ENCODE results near the gene S100A11. TPM values are rescaled to one million over a fixed set of nuclear protein-coding genes. Genes with fewer than 3 reads are reported as not detected.
"Not testable (repeated sequence)": the region's sequence is repeated elsewhere in the genome, so short reads cannot be mapped to it uniquely, and the experiment has no call there.

The S100A11 gene
- 100 to 1,000 TPM; 300 to 330 TPM for total RNA-seq

DNA sequence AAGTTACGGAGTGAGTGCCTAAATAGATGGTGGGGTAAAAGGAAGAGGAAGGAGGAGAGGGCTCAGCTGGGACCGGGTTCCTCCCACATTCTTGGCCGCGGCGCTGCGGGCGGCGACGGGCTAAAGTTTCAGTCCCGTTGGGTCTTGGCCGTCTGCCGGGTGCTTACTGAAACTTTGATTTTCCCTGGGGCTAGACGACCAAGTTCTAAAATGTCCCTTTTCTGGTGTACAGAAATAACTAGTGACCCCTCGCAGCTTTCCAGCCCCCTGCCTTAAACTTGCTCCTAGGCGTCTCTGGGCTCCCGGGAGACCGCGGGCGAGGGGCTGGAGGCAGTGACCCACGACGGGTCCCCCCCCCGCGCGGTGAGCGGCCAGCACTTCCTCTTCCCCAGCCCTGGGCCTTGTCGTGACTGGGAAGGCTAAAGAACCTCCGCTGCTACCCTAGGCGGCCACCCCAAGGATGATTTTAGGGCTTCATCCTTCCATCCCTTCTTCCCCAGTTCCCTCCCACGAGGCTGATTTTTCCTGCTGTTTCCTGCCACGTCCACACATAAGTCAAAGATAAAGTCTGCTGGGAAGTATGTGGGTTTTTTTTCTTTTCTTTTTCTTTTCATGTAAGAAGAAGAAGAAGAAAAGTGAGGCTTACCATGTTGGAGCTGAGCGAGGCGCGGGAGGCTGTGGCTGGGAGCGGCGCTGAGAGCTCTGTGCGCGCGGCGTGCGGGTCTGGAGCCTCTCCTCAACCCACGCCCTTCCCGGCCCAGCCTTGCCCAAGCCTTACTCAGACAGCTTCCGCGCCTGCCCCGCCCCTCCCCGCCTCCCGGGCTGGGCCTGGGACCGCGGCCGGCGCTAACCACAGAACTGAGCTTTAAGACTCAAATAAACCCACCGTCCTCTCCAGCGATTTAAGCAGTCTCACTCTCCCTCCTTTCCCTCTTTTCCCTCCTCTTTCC, at the start of gene S100A11:
S100A11 (minus strand) TSS at position 738 of the 950 bp plus-strand sequence; CDS start at position 649, 89 bp downstream.
- no peaks in the 10 kb centered on the region for H3K27me3 Mint-ChIP-seq
- peaks cover 42% of the 10 kb centered on the region for H3K36me3 Mint-ChIP-seq
- CTCF ChIA-PET = interaction anchor here (0.8 to 4.5 kb wide), 10 partner anchors 11 to 422 kb away, joined by 3 to 72 read pairs (median 14); no protein-coding TSS in a partner anchor
- H3K27ac Mint-ChIP-seq = peak within 1 kb of the TSS; percentile 94
- DNase-seq (peak; percentile 82), ATAC-seq (peak; percentile 73)
- no peaks in the 10 kb centered on the region for H3K9me3 Mint-ChIP-seq (ENCODE audit: low read depth)
- peak within 1 kb of the TSS; percentile 96 for H3K4me3 Mint-ChIP-seq
- peaks cover 34% of the 10 kb centered on the region for H3K4me1 Mint-ChIP-seq

DNA sequence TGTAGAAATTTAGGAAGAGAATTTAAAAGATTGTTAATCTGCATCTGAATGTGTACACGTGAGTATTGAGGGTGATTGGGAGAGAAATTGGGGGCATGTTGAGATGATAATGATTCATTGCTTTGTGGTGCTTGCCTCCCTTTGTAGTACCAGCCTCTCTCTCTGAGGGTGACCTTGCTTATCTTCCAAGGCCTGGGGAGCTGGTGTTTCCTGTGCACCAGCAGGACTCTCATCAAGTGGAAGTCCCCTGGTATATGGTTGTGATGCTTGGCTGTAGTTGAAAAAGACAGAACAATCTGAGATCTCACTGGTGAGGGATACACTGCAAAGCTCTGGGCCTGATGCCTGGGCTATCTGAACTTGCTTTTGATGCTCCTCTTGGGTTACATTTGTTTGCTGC, 48.0 kb upstream of the S100A11 start:
- Mint-ChIP-seq H3K4me3 (no peak overlapping the region), H3K27ac (no peak overlapping the region), H3K9me3 (ENCODE audit: low read depth) (no peaks in the 10 kb centered on the region), H3K27me3 (peaks cover 13% of the 10 kb centered on the region), H3K36me3 (no peaks in the 10 kb centered on the region), H3K4me1 (no peaks in the 10 kb centered on the region)
- CTCF ChIA-PET = interaction anchor here (1.8 kb wide), 1 partner anchor 24 kb away, joined by 4 read pairs; no protein-coding TSS in a partner anchor
- DNase-seq (no peak), ATAC-seq (no peak)

GRCh38 chr1:152081026-152081425, 44.2 kb upstream of the S100A11 start:
- H3K9me3 Mint-ChIP-seq (ENCODE audit: low read depth); DNase-seq; CTCF ChIA-PET; H3K4me3 Mint-ChIP-seq; H3K27ac Mint-ChIP-seq; H3K36me3 Mint-ChIP-seq; ATAC-seq; H3K4me1 Mint-ChIP-seq: not testable (repeated sequence)
- peaks cover 20% of the 10 kb centered on the region for H3K27me3 Mint-ChIP-seq

DNA sequence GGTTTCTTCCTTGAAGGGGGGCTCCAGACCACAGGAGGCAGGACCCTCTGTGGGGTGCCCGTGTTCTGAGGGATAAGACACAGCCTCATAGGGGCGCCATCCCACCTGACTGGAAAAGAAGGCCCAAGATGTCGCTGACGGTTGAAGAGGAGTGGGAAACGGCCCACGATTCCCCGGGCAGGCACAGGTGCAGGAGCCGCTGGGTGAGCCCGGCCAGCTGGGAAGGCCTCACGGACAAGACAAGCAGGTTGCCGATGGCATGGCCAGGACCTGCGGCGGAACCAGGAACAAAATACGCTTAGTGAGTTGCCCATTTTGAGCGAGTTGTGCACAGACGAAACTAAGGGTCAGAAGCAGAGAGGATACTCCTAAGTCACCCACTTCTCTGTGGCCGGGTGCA, 43.7 kb upstream of the S100A11 start:
- CTCF ChIA-PET; H3K27ac Mint-ChIP-seq; H3K9me3 Mint-ChIP-seq (ENCODE audit: low read depth); DNase-seq; ATAC-seq; H3K4me3 Mint-ChIP-seq; H3K36me3 Mint-ChIP-seq; H3K4me1 Mint-ChIP-seq: not testable (repeated sequence)
- H3K27me3 Mint-ChIP-seq = peaks cover 24% of the 10 kb centered on the region

DNA sequence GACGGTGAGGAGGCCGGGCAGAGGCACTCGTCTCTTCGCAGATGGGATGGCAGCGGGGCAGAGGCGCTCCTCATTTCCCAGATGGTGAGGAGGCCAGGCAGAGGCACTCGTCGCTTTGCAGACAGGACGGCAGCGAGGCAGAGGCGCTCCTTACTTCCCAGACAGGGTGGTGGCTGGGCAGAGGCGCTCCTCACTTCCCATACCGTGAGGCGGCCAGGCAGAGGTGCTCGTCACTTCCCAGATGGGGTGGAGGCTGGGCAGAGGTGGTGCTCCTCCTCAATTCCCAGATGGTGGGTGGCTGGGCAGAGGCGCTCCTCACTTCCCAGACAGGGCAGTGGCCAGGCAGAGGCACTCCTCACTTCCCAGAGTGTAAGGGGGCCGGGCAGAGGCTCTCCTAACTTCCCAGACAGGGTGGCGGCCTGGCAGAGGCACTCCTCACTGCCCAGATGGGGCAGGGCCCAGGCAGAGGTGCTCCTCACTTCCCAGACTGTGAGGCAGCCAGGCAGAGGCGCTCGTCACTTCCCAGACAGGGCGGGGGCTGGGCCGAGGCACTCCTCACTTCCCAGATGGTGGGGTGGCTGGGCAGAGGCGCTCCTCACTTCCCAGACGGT, 42.1 kb upstream of the S100A11 start:
- no peak for ATAC-seq
- peaks cover 34% of the 10 kb centered on the region for H3K27me3 Mint-ChIP-seq
- no peaks in the 10 kb centered on the region for H3K9me3 Mint-ChIP-seq (ENCODE audit: low read depth)
- no peak for DNase-seq
- H3K4me3 Mint-ChIP-seq = no peak overlapping the region
- H3K4me1 Mint-ChIP-seq = no peaks in the 10 kb centered on the region
- H3K36me3 Mint-ChIP-seq = no peaks in the 10 kb centered on the region
- H3K27ac Mint-ChIP-seq = no peak overlapping the region
- CTCF ChIA-PET = no interaction called here

DNA sequence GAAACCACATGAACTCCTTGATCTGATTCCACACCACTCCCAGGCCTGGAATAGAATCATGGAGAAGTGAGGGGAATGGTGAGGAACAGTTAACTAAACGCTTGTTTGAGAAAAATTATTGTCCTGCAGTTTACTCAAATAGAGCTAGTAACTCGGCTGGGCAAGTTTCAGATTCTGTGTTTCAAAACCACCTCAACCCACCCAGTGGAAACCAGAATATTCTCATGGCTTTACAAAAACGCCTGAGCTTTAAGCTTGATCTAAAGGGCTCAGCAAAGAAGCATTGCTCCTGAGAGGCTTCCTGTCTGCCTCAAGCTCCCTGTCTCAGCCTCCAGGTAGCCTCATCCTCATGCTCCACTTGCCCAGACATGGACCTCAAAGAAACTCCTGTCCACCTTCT, 35.5 kb upstream of the S100A11 start:
- Mint-ChIP-seq H3K9me3 (ENCODE audit: low read depth) (no peaks in the 10 kb centered on the region), H3K27ac (no peak overlapping the region), H3K4me1 (peaks cover 3% of the 10 kb centered on the region), H3K36me3 (no peaks in the 10 kb centered on the region), H3K4me3 (no peak overlapping the region), H3K27me3 (peaks cover 68% of the 10 kb centered on the region)
- ATAC-seq = no peak
- DNase-seq = no peak
- CTCF ChIA-PET = interaction anchor here (2.8 kb wide), 1 partner anchor 19 kb away, joined by 9 read pairs; no protein-coding TSS in a partner anchor

- no peak overlapping the region for H3K27ac Mint-ChIP-seq
- ATAC-seq (no peak), DNase-seq (no peak)
- no peak overlapping the region for H3K4me3 Mint-ChIP-seq
- H3K36me3 Mint-ChIP-seq = no peaks in the 10 kb centered on the region
- peaks cover 68% of the 10 kb centered on the region for H3K27me3 Mint-ChIP-seq
- H3K4me1 Mint-ChIP-seq = peaks cover 3% of the 10 kb centered on the region
- no peaks in the 10 kb centered on the region for H3K9me3 Mint-ChIP-seq (ENCODE audit: low read depth)
- CTCF ChIA-PET = interaction anchor here (2.8 kb wide), 1 partner anchor 18 kb away, joined by 9 read pairs; no protein-coding TSS in a partner anchor
These were observed 34.3 kb upstream of the S100A11 start for GRCh38 chr1:152071123-152071522.

GRCh38 chr1:152067929-152068328, 31.1 kb upstream of the S100A11 start:
- Mint-ChIP-seq H3K27ac (no peak overlapping the region), H3K4me1 (no peaks in the 10 kb centered on the region), H3K4me3 (no peak overlapping the region), H3K27me3 (peaks cover 54% of the 10 kb centered on the region), H3K36me3 (no peaks in the 10 kb centered on the region), H3K9me3 (ENCODE audit: low read depth) (no peaks in the 10 kb centered on the region)
- ATAC-seq = no peak
- no peak for DNase-seq
- CTCF ChIA-PET = interaction anchor here (0.9 kb wide), 1 partner anchor 15 kb away, joined by 3 read pairs; no protein-coding TSS in a partner anchor

GRCh38 chr1:152067150-152067549, 30.3 kb upstream of the S100A11 start:
- Mint-ChIP-seq H3K36me3 (no peaks in the 10 kb centered on the region), H3K27me3 (peaks cover 50% of the 10 kb centered on the region), H3K4me3 (no peak overlapping the region), H3K9me3 (ENCODE audit: low read depth) (no peaks in the 10 kb centered on the region), H3K27ac (no peak overlapping the region), H3K4me1 (no peaks in the 10 kb centered on the region)
- ATAC-seq (no peak), DNase-seq (no peak)
- CTCF ChIA-PET = no interaction called here

DNA sequence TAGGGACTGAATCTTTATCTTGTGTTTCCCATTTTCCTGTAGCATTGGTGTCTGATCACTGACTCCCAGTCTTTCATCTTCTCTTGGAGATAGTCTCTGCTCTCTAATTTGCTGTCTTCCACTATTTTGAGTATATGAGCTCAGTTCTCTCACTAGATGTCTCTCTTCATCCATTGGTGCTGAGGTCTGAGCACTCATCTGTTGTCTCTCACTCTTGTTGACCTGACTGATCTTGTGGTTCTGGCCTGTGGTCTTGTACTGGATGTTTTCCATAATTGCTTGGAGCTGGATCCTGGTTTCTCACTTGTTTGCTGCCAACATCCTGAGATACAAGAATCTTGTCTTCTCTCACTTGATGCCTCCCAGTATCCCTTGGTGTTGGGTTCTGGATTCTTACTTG, 25.1 kb upstream of the S100A11 start:
- CTCF ChIA-PET = interaction anchor here (1.0 to 11.4 kb wide), 3 partner anchors 9 to 122 kb away, joined by 3 to 201 read pairs (median 3); no protein-coding TSS in a partner anchor
- no peak overlapping the region for H3K4me3 Mint-ChIP-seq
- H3K9me3 Mint-ChIP-seq (ENCODE audit: low read depth) = no peaks in the 10 kb centered on the region
- no peaks in the 10 kb centered on the region for H3K36me3 Mint-ChIP-seq
- no peaks in the 10 kb centered on the region for H3K4me1 Mint-ChIP-seq
- H3K27me3 Mint-ChIP-seq = peaks cover 24% of the 10 kb centered on the region
- H3K27ac Mint-ChIP-seq = no peak overlapping the region
- DNase-seq = no peak
- no peak for ATAC-seq

- Mint-ChIP-seq H3K27ac (no peak overlapping the region), H3K36me3 (no peaks in the 10 kb centered on the region), H3K4me3 (no peak overlapping the region), H3K9me3 (ENCODE audit: low read depth) (no peaks in the 10 kb centered on the region), H3K4me1 (peaks cover 13% of the 10 kb centered on the region), H3K27me3 (peaks cover 43% of the 10 kb centered on the region)
- ATAC-seq (no peak), DNase-seq (no peak)
- CTCF ChIA-PET = interaction anchor here (1.0 to 11.4 kb wide), 17 partner anchors 8 to 405 kb away, joined by 3 to 201 read pairs (median 5); partner anchors contain the start of gene S100A11
These were observed 16.6 kb upstream of the S100A11 start for GRCh38 chr1:152053375-152053774.

DNA sequence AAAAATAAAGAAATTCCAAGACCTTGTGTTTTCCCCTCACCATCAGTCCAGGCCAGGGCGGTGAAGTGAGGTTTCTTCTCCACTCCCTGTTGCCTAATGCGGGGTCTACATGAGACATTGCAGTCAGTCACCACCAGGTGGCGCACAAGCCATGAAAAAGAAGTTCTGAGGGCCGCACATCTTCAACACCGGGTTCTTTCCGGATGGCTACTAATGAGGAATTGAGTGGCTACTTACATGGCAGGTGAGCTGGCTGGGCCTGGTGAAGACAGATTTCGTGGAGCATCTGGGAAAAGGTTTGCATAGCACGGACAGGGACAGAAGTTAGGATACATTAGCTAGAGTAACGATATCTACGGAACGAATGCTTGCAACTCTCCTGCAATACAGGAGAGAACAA, 15.8 kb upstream of the S100A11 start:
- Mint-ChIP-seq H3K27ac (no peak overlapping the region), H3K27me3 (peaks cover 37% of the 10 kb centered on the region), H3K36me3 (no peaks in the 10 kb centered on the region), H3K9me3 (ENCODE audit: low read depth) (no peaks in the 10 kb centered on the region), H3K4me3 (no peak overlapping the region), H3K4me1 (peaks cover 21% of the 10 kb centered on the region)
- CTCF ChIA-PET = interaction anchor here (0.6 to 11.4 kb wide), 17 partner anchors 8 to 406 kb away, joined by 3 to 201 read pairs (median 5); partner anchors contain the start of gene S100A11
- ATAC-seq = no peak
- DNase-seq = peak; percentile 89

DNA sequence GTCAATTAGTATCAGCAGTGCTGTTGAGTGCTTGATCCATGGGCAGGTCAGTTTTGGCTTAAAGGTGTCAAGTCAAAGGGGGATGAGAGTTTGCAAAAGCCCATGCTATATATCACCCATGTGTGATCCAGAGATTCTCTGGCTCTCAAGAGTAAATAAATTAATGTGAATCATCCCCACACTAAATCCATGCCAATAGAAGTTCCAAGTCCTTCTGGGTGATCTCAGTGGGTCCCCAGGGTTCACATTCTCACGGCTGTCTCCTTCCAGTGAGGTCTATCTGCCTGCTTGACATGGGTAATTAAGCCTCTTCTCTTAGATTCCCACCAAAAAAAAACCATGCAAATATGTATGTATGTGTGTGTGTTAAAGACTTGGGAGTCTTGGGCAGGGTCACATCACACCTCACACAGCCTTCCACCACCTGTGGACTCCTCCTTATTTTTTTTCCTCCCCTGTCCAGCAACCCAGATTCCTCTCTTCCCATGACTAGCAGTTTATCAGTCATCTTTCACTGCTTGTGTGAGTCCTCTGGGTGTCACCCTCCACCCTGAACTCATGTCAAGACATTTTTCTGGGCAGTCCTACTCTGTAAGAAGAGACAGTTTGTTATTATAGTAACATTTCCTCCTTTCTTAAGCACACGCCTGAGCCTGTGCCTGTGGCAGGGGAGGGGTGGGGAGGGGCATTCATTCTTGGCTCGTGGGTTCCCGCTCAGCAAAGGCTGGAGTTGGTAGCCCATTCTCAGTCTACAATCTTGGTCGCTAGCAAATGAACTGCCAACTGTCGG, 14.3 kb upstream of the S100A11 start:
- DNase-seq = no peak
- Mint-ChIP-seq H3K27me3 (peaks cover 31% of the 10 kb centered on the region), H3K9me3 (ENCODE audit: low read depth) (no peaks in the 10 kb centered on the region), H3K36me3 (no peaks in the 10 kb centered on the region), H3K4me1 (peaks cover 29% of the 10 kb centered on the region), H3K27ac (no peak overlapping the region), H3K4me3 (no peak overlapping the region)
- ATAC-seq = no peak
- CTCF ChIA-PET = interaction anchor here (0.8 to 11.4 kb wide), 6 partner anchors 15 to 408 kb away, joined by 3 to 201 read pairs (median 44); partner anchors contain the start of gene S100A11

All from activated CD8-positive, alpha-beta memory T cell treated with anti-CD3 and anti-CD28 coated beads, Interleukin-2, amount 10 ng/mL, durations not matched to agents 7 days and 5 days (primary cell).